Tibial nerve (tissue), 4 donors: ENCODE results near the gene PLEKHA7. TPM values are rescaled to one million over a fixed set of nuclear protein-coding genes. Genes with fewer than 3 reads are reported as not detected.

Experiments used
- DNase-seq, 2 donors: peaks; one replicate each; pipeline ENCODE4 v3.0.0-alpha.2; 2019; ENCODE audit warnings: low spot score in 2 of 2
- H3K27ac ChIP-seq, 4 donors: fragments of 200-600 bp; sonication (generic) in 3 of 4; one replicate each; pipeline ENCODE4 v1.5.1; 2017 to 2019; ENCODE audit warnings: mild to moderate bottlenecking in 1 of 4
- H3K27me3 ChIP-seq, 2 donors: fragments of 200-600 bp; sonication (generic) in 1 of 2; one replicate each; pipeline versions ENCODE4 v1.5.1 to v1.6.0; 2017 to 2019
- H3K36me3 ChIP-seq, 3 donors: fragments of 200-600 bp; sonication (generic); one replicate each; pipeline ENCODE4 v1.5.1; 2018 to 2019
- H3K4me1 ChIP-seq, 4 donors: fragments of 200-600 bp; sonication (generic) in 3 of 4; one replicate each; pipeline ENCODE4 v1.5.1; 2017 to 2019
- H3K4me3 ChIP-seq, 4 donors: fragments of 200-600 bp; sonication (generic) in 3 of 4; one replicate each; pipeline ENCODE4 v1.5.1; 2017 to 2019; ENCODE audit warnings: mild to moderate bottlenecking in 1 of 4, moderate library complexity in 1 of 4
- H3K9me3 ChIP-seq, 4 donors: fragments of 200-600 bp; sonication (generic) in 3 of 4; one replicate each; pipeline ENCODE4 v1.5.1; 2017 to 2019
- EP300 ChIP-seq, 2 donors: sonication (generic); formaldehyde crosslinking; IDR thresholded peaks; one replicate each; pipeline ENCODE4 v1.6.1; 2017; ENCODE audit warnings: antibody characterized with exemption in 2 of 2, mild to moderate bottlenecking in 1 of 2
- POLR2A ChIP-seq, 2 donors: fragments of 450-650 bp; IDR thresholded peaks; one replicate each; pipeline ENCODE4 v1.6.1; 2017; ENCODE audit warnings: antibody characterized with exemption in 2 of 2, mild to moderate bottlenecking in 2 of 2, moderate library complexity in 2 of 2
- WGBS, 2 donors: methylation state at CpG; one replicate each; pipeline ENCODE4 v1.1.5; 2018; 5-methylcytosine and 5-hydroxymethylcytosine counted together
- total RNA-seq, 4 donors: library from RNA; depleted of rRNA; stranded (reverse); fragments of >200 nt; gene quantifications; one replicate each; pipeline ENCODE4 v1.1.0, GENCODE V29; 2016
- TF ChIP-seq, protein P1 (sequence below), 5 experiments: fragments of 200-600 bp in 3 of 5; fragments of 450-650 bp in 2 of 5; sonication (generic) in 3 of 5; IDR thresholded peaks; one replicate each; pipeline ENCODE4 v1.5.1; 2016 to 2019; ENCODE audit warnings: antibody characterized with exemption in 5 of 5, mild to moderate bottlenecking in 3 of 5, moderate library complexity in 2 of 5

PLEKHA7 gene
- total RNA-seq, 4 donors from 2014 or later, result 41.6 to 56.7 (median 50.1) TPM

DNA sequence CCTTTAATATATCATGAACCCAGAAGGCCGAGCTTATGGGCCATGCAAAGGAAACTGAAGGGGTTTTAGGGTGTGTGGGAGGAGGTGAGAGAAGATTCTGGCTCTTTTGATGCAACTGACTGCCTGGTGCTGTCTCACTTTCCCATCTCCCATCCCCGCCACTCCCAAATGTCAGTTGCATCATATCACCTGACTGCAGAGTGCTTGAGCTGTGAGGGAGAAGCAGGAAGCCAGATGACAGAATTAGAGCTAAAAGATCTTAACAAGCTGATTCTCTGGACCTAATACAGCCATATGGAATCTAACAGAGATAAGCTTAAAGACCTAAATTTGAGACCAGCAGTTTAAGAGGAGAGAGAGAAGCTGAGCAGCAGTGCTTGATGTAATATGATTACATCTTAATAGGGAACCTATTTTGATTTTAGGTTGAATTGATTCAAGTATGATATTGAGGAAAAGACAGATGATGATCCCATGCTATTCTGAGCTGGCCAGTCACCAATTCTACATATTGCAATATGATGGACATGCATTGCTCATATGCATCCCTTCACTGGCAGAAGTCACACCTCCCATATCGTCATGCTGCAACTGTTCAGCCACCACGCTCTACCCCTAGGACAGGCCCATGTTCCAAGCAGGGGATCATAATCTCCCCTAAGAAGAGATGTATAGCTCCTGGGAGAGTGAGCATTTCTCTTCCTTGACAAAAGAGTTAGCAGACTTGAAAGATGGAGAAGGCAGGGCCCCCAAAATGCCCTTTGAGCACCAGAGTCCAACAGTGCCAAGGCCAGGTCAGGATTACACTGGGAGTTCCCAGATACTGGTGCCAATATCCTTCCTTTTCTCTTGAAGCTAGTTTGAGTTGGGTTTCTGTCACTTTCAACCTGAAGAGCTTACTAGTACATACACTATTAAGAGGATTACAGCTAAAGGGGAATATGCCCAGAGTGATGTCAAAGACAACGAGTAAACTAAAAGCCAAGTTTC is 44.9 kb downstream of the PLEKHA7 start:
- no peak for DNase-seq
- Histone ChIP-seq H3K9me3 (no peaks in the 10 kb centered on the region), H3K4me1 (peaks cover 0 to 53% (median 19%) of the 10 kb centered on the region in 4 donors), H3K36me3 (no peaks in the 10 kb centered on the region), H3K27me3 (no peaks in the 10 kb centered on the region), H3K4me3 (no peak overlapping the region), H3K27ac (peak overlapping the region in 3 of 4 donors; percentile 6 to 73 (median 13))
- TF ChIP-seq EP300 (IDR thresholded peaks at IDR 0.05) (no peak), POLR2A (IDR thresholded peaks at IDR 0.05) (no peak)
- TF ChIP-seq, protein P1, sequence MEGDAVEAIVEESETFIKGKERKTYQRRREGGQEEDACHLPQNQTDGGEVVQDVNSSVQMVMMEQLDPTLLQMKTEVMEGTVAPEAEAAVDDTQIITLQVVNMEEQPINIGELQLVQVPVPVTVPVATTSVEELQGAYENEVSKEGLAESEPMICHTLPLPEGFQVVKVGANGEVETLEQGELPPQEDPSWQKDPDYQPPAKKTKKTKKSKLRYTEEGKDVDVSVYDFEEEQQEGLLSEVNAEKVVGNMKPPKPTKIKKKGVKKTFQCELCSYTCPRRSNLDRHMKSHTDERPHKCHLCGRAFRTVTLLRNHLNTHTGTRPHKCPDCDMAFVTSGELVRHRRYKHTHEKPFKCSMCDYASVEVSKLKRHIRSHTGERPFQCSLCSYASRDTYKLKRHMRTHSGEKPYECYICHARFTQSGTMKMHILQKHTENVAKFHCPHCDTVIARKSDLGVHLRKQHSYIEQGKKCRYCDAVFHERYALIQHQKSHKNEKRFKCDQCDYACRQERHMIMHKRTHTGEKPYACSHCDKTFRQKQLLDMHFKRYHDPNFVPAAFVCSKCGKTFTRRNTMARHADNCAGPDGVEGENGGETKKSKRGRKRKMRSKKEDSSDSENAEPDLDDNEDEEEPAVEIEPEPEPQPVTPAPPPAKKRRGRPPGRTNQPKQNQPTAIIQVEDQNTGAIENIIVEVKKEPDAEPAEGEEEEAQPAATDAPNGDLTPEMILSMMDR (IDR thresholded peaks at IDR 0.05), result no peak
- WGBS, 2 donors, result 70 to 75% methylated on average over 5 of the region's 5 CpGs

DNA sequence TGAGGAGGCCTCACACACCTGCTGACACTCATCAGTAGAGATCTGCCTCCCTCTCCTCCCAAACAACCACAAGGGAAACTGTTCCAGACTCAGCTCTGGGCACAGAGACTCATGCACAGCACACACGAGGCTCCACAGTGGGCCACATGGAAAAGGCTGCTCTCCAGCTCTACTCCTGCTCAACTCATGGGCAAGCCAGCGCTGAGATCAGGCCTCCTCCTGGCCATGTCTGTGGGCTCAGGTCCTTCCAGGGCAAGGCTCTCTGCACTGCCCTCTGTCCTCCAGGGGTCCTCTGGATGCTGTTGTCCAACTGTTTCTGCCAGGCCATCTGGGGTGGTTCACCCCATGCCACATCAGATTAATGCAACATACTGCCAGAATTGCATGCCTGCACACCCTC is 46.0 kb downstream of the PLEKHA7 start:
- Histone ChIP-seq H3K4me3 (no peak overlapping the region), H3K27ac (peak overlapping the region in 3 of 4 donors; percentile 19 to 73 (median 67)), H3K27me3 (no peaks in the 10 kb centered on the region), H3K4me1 (peaks cover 0 to 47% (median 19%) of the 10 kb centered on the region in 4 donors), H3K9me3 (no peaks in the 10 kb centered on the region), H3K36me3 (no peaks in the 10 kb centered on the region)
- no peak for DNase-seq
- TF ChIP-seq, protein P1 (IDR thresholded peaks at IDR 0.05), result no peak
- TF ChIP-seq EP300 (IDR thresholded peaks at IDR 0.05) (no peak), POLR2A (IDR thresholded peaks at IDR 0.05) (no peak)
- 54 to 67% methylated on average over 2 of the region's 2 CpGs for WGBS, 2 donors

DNA sequence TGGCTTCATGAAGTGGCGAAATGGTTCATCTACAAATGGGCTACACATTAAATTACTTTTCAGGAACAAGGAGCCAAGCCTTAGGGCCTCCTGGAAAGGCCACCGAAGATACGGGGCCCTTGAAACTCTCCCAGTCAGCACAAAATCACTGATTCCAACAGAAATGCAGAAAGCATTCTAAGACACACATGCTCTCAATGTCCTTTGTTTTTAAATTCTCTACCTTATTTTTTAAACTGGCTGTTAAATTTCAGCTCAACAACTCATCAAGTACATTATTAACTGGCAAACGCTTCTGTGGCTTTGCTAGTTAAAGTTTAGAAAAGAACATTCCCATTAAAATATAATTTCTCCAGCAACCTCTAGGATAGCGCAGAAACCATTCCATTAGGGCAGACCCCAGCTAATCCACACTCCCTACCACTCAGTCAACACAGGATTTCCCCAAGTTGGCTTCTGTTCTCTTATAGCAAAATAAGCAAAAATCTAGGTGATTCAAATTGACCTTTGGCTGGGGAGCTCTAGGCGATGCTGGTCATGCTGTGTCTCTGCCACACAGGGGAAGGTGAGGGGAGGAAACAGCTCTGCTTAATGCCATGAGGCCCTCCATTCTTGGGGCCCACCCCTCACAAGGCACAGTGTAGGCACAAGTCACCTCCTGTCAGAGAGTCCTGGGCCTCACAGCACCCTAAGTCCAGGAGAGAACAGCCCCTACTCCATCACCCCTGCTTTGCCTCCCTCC is 47.1 kb downstream of the PLEKHA7 start:
- Histone ChIP-seq H3K27me3 (no peaks in the 10 kb centered on the region), H3K4me3 (no peak overlapping the region), H3K36me3 (no peaks in the 10 kb centered on the region), H3K27ac (peak overlapping the region in 3 of 4 donors; percentile 29 to 73 (median 67)), H3K4me1 (peaks cover 0 to 37% (median 19%) of the 10 kb centered on the region in 4 donors), H3K9me3 (no peaks in the 10 kb centered on the region)
- DNase-seq, result no peak
- 70 to 72% methylated on average over 6 of the region's 6 CpGs for WGBS, 2 donors
- TF ChIP-seq POLR2A (IDR thresholded peaks at IDR 0.05) (no peak), EP300 (IDR thresholded peaks at IDR 0.05) (no peak)
- TF ChIP-seq, protein P1 (IDR thresholded peaks at IDR 0.05), result no peak

DNA sequence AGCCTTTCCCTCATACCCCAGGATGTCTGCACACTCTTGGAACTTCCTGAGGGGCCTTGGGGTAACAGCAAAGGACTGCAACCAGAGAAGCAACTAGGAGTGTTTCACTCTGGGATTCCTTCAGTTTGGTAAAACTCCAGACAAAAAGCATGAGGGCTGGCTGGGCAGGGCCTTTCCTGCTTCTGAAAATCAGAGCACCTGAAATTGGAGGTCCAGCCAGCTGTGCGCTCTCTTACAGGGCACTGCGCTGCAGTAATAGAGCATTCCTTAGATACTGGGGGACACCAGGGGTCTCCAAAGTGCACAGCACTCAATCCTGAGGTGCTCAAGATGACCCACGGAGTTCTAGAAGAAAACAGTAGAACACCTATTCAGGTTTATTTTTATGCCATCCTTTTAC is 49.7 kb downstream of the PLEKHA7 start:
- Histone ChIP-seq H3K27ac (no peak overlapping the region), H3K36me3 (no peaks in the 10 kb centered on the region), H3K4me3 (no peak overlapping the region), H3K9me3 (no peaks in the 10 kb centered on the region), H3K4me1 (peaks cover 0 to 44% (median 12%) of the 10 kb centered on the region in 4 donors), H3K27me3 (no peaks in the 10 kb centered on the region)
- WGBS, 2 donors, result 98% methylated on average over 3 of the region's 3 CpGs
- TF ChIP-seq POLR2A (IDR thresholded peaks at IDR 0.05), result no peak
- no peak for TF ChIP-seq EP300 (IDR thresholded peaks at IDR 0.05)
- TF ChIP-seq, protein P1 (IDR thresholded peaks at IDR 0.05), result no peak
- DNase-seq, result no peak
